ENCODE data around the gene SFXN2. TPM values are rescaled to one million over a fixed set of nuclear protein-coding genes. Genes with fewer than 3 reads are reported as not detected.

Gene SFXN2
- total RNA-seq, 1 donor from 2014 or later: 6.3 TPM

- DNase-seq (ENCODE audit: low spot score): no peak
- no peaks in the 10 kb centered on the region for H3K9me3 Mint-ChIP-seq (ENCODE audit: unreplicated experiment)
- no peaks in the 10 kb centered on the region for H3K36me3 Mint-ChIP-seq (ENCODE audit: low read depth, unreplicated experiment)
- peaks cover 46% of the 10 kb centered on the region for H3K4me1 Mint-ChIP-seq (ENCODE audit: unreplicated experiment)
- no peak for TF ChIP-seq CTCF (IDR thresholded peaks at IDR 0.05; ENCODE audit: unreplicated experiment)
- peak overlapping the region; percentile 22 for H3K4me3 Mint-ChIP-seq (ENCODE audit: unreplicated experiment)
- H3K27me3 Mint-ChIP-seq (ENCODE audit: unreplicated experiment): peaks cover 10% of the 10 kb centered on the region
- peak overlapping the region; percentile 76 for H3K27ac Mint-ChIP-seq (ENCODE audit: unreplicated experiment)
Observed at GRCh38 chr10:102673819-102674511, 40.5 kb upstream of the SFXN2 start.

GRCh38 chr10:102674566-102674965, 39.9 kb upstream of the SFXN2 start:
- no peak overlapping the region for H3K4me3 Mint-ChIP-seq (ENCODE audit: unreplicated experiment)
- peaks cover 48% of the 10 kb centered on the region for H3K4me1 Mint-ChIP-seq (ENCODE audit: unreplicated experiment)
- H3K27me3 Mint-ChIP-seq (ENCODE audit: unreplicated experiment): peaks cover 10% of the 10 kb centered on the region
- DNase-seq (ENCODE audit: low spot score): no peak
- no peaks in the 10 kb centered on the region for H3K9me3 Mint-ChIP-seq (ENCODE audit: unreplicated experiment)
- H3K27ac Mint-ChIP-seq (ENCODE audit: unreplicated experiment): no peak overlapping the region
- TF ChIP-seq CTCF (IDR thresholded peaks at IDR 0.05; ENCODE audit: unreplicated experiment): no peak
- H3K36me3 Mint-ChIP-seq (ENCODE audit: low read depth, unreplicated experiment): no peaks in the 10 kb centered on the region

GRCh38 chr10:102675011-102675665, 39.3 kb upstream of the SFXN2 start:
- H3K27me3 Mint-ChIP-seq (ENCODE audit: unreplicated experiment): peaks cover 11% of the 10 kb centered on the region
- no peak for DNase-seq (ENCODE audit: low spot score)
- H3K9me3 Mint-ChIP-seq (ENCODE audit: unreplicated experiment): no peaks in the 10 kb centered on the region
- H3K36me3 Mint-ChIP-seq (ENCODE audit: low read depth, unreplicated experiment): no peaks in the 10 kb centered on the region
- H3K4me3 Mint-ChIP-seq (ENCODE audit: unreplicated experiment): no peak overlapping the region
- no peak overlapping the region for H3K27ac Mint-ChIP-seq (ENCODE audit: unreplicated experiment)
- TF ChIP-seq CTCF (IDR thresholded peaks at IDR 0.05; ENCODE audit: unreplicated experiment): no peak
- peaks cover 48% of the 10 kb centered on the region for H3K4me1 Mint-ChIP-seq (ENCODE audit: unreplicated experiment)

GRCh38 chr10:102675666-102676533, 38.5 kb upstream of the SFXN2 start:
- peak overlapping the region; percentile 47 for H3K4me3 Mint-ChIP-seq (ENCODE audit: unreplicated experiment)
- DNase-seq (ENCODE audit: low spot score): no peak
- peaks cover 48% of the 10 kb centered on the region for H3K4me1 Mint-ChIP-seq (ENCODE audit: unreplicated experiment)
- no peaks in the 10 kb centered on the region for H3K9me3 Mint-ChIP-seq (ENCODE audit: unreplicated experiment)
- peaks cover 12% of the 10 kb centered on the region for H3K27me3 Mint-ChIP-seq (ENCODE audit: unreplicated experiment)
- H3K27ac Mint-ChIP-seq (ENCODE audit: unreplicated experiment): peak overlapping the region; percentile 67
- H3K36me3 Mint-ChIP-seq (ENCODE audit: low read depth, unreplicated experiment): no peaks in the 10 kb centered on the region
- TF ChIP-seq CTCF (IDR thresholded peaks at IDR 0.05; ENCODE audit: unreplicated experiment): no peak

All from endothelial cell (in vitro differentiated cells).